Measurements from ENCODE around the gene SHANK2.
"Not testable (repeated sequence)": the region's sequence is repeated elsewhere in the genome, so short reads cannot be mapped to it uniquely, and the experiment has no call there.

The SHANK2 gene

DNA sequence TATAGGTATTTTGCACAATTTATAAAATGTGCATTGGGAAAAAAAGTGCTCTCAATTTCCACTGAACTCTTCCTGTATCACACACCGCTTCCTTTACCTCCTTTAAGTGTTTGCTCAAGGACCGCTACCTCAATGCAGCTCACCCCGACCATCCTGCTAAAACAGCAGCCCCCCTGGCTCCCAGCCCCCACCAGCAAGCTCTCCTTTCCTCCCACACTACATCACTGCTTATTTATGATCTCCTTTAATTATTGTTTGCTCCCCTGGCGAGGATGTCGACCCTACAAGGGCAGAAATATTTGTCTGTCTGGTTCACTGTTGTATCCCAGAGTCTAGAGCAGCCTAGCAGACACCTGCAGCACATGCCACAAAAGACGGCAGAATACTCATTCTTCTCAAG is 10.0 kb downstream of the SHANK2 start:
- no peak overlapping the region for H3K27ac Mint-ChIP-seq
- peaks cover 3% of the 10 kb centered on the region for H3K4me1 Mint-ChIP-seq (ENCODE audit: low read depth)
- H3K36me3 Mint-ChIP-seq (ENCODE audit: low read depth), result no peaks in the 10 kb centered on the region
- H3K27me3 Mint-ChIP-seq (ENCODE audit: low read depth), result peaks cover 5% of the 10 kb centered on the region
- DNase-seq (ENCODE audit: low spot score), result no peak
- no peaks in the 10 kb centered on the region for H3K9me3 Mint-ChIP-seq
- H3K4me3 Mint-ChIP-seq, result no peak overlapping the region

DNA sequence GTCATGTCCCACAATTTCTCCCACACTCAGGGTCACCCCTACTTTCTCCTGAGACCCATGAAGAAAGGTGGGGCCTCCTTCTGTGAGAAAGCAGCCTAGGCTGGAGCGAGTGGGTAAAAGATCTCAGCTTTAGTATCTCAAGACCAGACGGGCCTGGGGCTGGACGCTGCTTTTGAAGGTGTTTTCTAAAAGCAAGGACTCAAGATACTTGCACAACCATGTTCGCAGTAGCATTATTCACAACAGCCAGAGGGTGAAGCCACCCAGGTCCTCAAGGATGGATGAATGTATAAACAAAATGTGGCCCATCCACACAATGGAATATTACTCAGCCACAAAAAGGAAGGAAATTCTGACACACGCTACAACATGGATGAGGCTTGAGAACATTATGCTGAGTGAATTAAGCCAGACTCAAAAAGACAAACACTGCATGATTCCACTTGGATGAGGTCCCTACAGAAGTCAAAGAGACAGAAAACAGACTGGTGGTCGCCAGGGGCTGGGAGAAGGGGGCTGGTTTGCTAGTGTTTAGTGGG is 10.6 kb downstream of the SHANK2 start:
- Mint-ChIP-seq H3K4me1 (ENCODE audit: low read depth) (peaks cover 3% of the 10 kb centered on the region), H3K9me3 (no peaks in the 10 kb centered on the region), H3K27me3 (ENCODE audit: low read depth) (peaks cover 5% of the 10 kb centered on the region), H3K4me3 (no peak overlapping the region), H3K27ac (no peak overlapping the region), H3K36me3 (ENCODE audit: low read depth) (no peaks in the 10 kb centered on the region)
- DNase-seq (ENCODE audit: low spot score), result no peak

- peaks cover 3% of the 10 kb centered on the region for H3K4me1 Mint-ChIP-seq (ENCODE audit: low read depth)
- H3K4me3 Mint-ChIP-seq, result no peak overlapping the region
- DNase-seq (ENCODE audit: low spot score), result no peak
- H3K27me3 Mint-ChIP-seq (ENCODE audit: low read depth), result peaks cover 5% of the 10 kb centered on the region
- H3K9me3 Mint-ChIP-seq, result no peaks in the 10 kb centered on the region
- H3K27ac Mint-ChIP-seq, result no peak overlapping the region
- no peaks in the 10 kb centered on the region for H3K36me3 Mint-ChIP-seq (ENCODE audit: low read depth)
These were observed 11.3 kb downstream of the SHANK2 start for GRCh38 chr11:71240865-71241691.

- H3K27me3 Mint-ChIP-seq (ENCODE audit: low read depth), result peaks cover 5% of the 10 kb centered on the region
- no peak overlapping the region for H3K27ac Mint-ChIP-seq
- H3K36me3 Mint-ChIP-seq (ENCODE audit: low read depth), result no peaks in the 10 kb centered on the region
- peaks cover 3% of the 10 kb centered on the region for H3K4me1 Mint-ChIP-seq (ENCODE audit: low read depth)
- DNase-seq (ENCODE audit: low spot score), result no peak
- no peak overlapping the region for H3K4me3 Mint-ChIP-seq
- no peaks in the 10 kb centered on the region for H3K9me3 Mint-ChIP-seq
These were observed 12.2 kb downstream of the SHANK2 start for GRCh38 chr11:71240061-71240690.

GRCh38 chr11:71239581-71239980 is 12.8 kb downstream of the SHANK2 start:
- H3K9me3 Mint-ChIP-seq, result no peaks in the 10 kb centered on the region
- H3K27ac Mint-ChIP-seq, result no peak overlapping the region
- H3K27me3 Mint-ChIP-seq (ENCODE audit: low read depth), result peaks cover 5% of the 10 kb centered on the region
- H3K4me3 Mint-ChIP-seq, result no peak overlapping the region
- no peaks in the 10 kb centered on the region for H3K36me3 Mint-ChIP-seq (ENCODE audit: low read depth)
- H3K4me1 Mint-ChIP-seq (ENCODE audit: low read depth), result peaks cover 3% of the 10 kb centered on the region
- no peak for DNase-seq (ENCODE audit: low spot score)

DNA sequence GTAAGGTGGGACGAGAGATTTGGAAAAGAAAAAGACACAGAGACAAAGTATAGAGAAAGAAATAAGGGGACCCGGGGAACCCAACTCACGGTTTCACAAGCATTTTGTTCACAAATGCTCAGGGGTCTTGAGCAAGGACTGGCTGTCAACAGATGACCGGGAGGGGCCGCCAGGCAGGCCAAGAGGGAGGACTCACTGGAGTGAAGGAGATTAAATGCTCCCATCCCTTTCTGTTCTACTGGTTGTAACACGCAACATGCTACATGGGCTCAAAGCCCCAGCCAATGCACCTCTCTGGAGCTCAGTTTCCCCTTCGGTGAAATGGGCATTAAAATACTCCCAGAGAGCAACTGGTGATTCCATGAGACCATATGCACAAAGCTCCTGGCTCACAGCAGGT is 13.4 kb downstream of the SHANK2 start:
- Mint-ChIP-seq H3K27me3 (ENCODE audit: low read depth) (peaks cover 5% of the 10 kb centered on the region), H3K4me3 (no peak overlapping the region), H3K4me1 (ENCODE audit: low read depth) (peaks cover 3% of the 10 kb centered on the region), H3K9me3 (no peaks in the 10 kb centered on the region), H3K36me3 (ENCODE audit: low read depth) (no peaks in the 10 kb centered on the region), H3K27ac (no peak overlapping the region)
- no peak for DNase-seq (ENCODE audit: low spot score)

GRCh38 chr11:71238285-71238875 is 14.0 kb downstream of the SHANK2 start:
- Mint-ChIP-seq H3K9me3 (no peaks in the 10 kb centered on the region), H3K27me3 (ENCODE audit: low read depth) (peaks cover 5% of the 10 kb centered on the region), H3K4me1 (ENCODE audit: low read depth) (peaks cover 3% of the 10 kb centered on the region), H3K27ac (no peak overlapping the region), H3K4me3 (no peak overlapping the region), H3K36me3 (ENCODE audit: low read depth) (no peaks in the 10 kb centered on the region)
- no peak for DNase-seq (ENCODE audit: low spot score)

DNA sequence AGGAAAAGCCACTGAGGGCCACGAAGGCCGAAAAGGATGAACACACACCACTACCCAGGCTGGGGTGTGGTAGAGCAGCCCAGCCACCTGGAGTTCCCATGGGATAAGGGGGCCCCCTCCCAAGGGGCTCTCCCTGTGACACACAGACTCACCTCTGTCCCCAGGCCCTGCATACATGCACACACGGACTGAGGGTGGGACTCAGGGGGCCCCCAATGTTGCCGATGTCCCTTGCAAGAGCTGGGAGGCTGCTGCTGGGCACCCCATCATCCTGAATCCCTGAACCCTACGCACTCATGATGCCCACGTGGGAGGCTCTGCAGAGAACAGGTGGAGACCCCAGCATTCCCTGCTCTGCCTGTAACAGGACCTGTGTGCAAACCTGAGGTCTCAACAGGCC is 14.5 kb downstream of the SHANK2 start:
- no peak overlapping the region for H3K27ac Mint-ChIP-seq
- no peak overlapping the region for H3K4me3 Mint-ChIP-seq
- H3K4me1 Mint-ChIP-seq (ENCODE audit: low read depth), result peaks cover 3% of the 10 kb centered on the region
- H3K27me3 Mint-ChIP-seq (ENCODE audit: low read depth), result peaks cover 3% of the 10 kb centered on the region
- no peak for DNase-seq (ENCODE audit: low spot score)
- no peaks in the 10 kb centered on the region for H3K9me3 Mint-ChIP-seq
- no peaks in the 10 kb centered on the region for H3K36me3 Mint-ChIP-seq (ENCODE audit: low read depth)

DNA sequence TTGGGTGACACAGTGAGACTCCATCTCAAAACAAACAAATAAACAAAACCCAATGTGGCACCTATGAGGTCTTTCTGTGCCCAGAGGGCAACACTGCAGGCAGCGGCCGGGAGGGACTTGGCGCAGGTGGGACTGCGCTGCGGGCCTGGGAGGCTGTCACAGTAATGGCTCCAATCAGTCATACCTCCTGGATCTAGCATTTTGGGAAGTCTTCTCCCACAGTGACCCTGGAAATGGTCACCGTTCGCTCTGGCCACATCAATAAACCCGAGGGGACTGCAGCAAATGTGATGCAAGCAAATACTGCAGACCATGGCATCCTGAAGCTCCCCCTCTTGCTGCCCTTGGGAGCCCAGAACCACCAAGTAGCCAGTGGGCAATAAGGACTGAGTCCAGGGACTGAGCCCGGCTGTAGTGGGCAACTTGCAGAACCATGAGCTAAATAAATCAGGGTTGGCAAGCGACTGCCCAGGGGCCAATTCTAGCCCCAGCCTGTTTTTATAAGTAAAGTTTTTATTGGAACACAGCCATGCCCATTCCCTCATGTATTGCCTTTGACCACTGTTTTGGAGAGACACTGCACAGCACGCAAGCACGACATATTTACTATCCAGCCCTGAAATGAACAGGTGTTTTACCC is 15.4 kb downstream of the SHANK2 start:
- peaks cover 3% of the 10 kb centered on the region for H3K27me3 Mint-ChIP-seq (ENCODE audit: low read depth)
- H3K4me3 Mint-ChIP-seq, result no peak overlapping the region
- H3K9me3 Mint-ChIP-seq, result no peaks in the 10 kb centered on the region
- no peaks in the 10 kb centered on the region for H3K36me3 Mint-ChIP-seq (ENCODE audit: low read depth)
- H3K27ac Mint-ChIP-seq, result no peak overlapping the region
- DNase-seq (ENCODE audit: low spot score), result no peak
- H3K4me1 Mint-ChIP-seq (ENCODE audit: low read depth), result peaks cover 3% of the 10 kb centered on the region

GRCh38 chr11:71235719-71236118 is 16.7 kb downstream of the SHANK2 start:
- no peak for DNase-seq (ENCODE audit: low spot score)
- no peak overlapping the region for H3K4me3 Mint-ChIP-seq
- no peaks in the 10 kb centered on the region for H3K4me1 Mint-ChIP-seq (ENCODE audit: low read depth)
- H3K9me3 Mint-ChIP-seq, result no peaks in the 10 kb centered on the region
- H3K36me3 Mint-ChIP-seq (ENCODE audit: low read depth), result no peaks in the 10 kb centered on the region
- H3K27ac Mint-ChIP-seq, result no peak overlapping the region
- H3K27me3 Mint-ChIP-seq (ENCODE audit: low read depth), result no peaks in the 10 kb centered on the region

DNA sequence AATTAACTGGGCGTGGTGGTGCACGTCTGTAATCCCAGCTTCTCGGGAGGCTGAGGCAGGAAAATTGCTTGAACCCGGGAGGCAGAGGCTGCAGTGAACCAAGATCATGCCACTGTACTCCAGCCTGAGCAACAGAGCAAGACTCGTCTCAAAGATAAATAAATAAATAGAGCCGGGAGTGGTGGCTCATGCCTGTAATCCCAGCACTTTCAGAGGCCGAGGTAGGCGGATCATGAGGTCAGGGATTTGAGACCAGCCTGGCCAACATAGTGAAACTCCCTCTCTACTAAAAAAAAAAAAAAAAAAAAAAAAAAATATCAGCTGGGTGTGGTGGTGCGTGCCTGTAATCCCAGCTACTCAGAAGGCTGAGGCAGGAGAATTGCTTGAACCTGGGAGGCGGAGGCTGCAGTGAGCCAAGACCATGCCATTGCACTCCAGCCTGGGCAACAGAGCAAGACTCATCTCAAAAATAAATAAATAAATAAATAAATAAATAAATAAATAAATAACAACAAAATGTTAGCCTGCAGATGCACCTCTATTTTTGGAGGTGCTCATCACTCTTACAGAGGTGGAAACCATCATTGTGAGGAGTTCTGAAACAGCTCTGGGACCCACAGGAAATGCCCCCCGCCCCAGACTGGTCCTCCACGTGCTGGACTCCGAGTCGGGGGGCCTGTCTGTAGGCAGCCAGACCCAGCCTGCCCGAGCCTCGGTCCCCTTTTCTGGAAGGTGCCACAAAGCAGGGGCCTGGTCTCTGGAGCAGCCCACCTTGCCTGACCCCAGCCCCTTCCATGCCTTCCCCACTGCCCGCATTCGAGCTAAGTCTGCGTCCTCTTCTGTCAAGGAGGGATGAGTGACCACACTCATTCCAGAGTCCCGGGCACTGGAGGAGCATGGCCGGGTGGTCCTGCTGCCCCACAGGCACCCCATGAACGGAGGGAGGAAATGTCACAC is 18.2 kb downstream of the SHANK2 start:
- not testable (repeated sequence) for H3K4me3 Mint-ChIP-seq; H3K27me3 Mint-ChIP-seq (ENCODE audit: low read depth); H3K9me3 Mint-ChIP-seq

GRCh38 chr11:71232364-71232763 is 20.0 kb downstream of the SHANK2 start:
- DNase-seq (ENCODE audit: low spot score), result no peak
- Mint-ChIP-seq H3K36me3 (ENCODE audit: low read depth) (no peaks in the 10 kb centered on the region), H3K27me3 (ENCODE audit: low read depth) (no peaks in the 10 kb centered on the region), H3K4me3 (no peak overlapping the region), H3K27ac (no peak overlapping the region), H3K4me1 (ENCODE audit: low read depth) (no peaks in the 10 kb centered on the region), H3K9me3 (peaks cover 8% of the 10 kb centered on the region)

More for the DNA sequence above, 18.2 kb downstream of the SHANK2 start:
- not testable (repeated sequence) for H3K27ac Mint-ChIP-seq; H3K36me3 Mint-ChIP-seq (ENCODE audit: low read depth); H3K4me1 Mint-ChIP-seq (ENCODE audit: low read depth); DNase-seq (ENCODE audit: low spot score)

GRCh38 chr11:71228961-71229360 is 23.4 kb downstream of the SHANK2 start:
- no peak overlapping the region for H3K27ac Mint-ChIP-seq
- H3K36me3 Mint-ChIP-seq (ENCODE audit: low read depth), result no peaks in the 10 kb centered on the region
- H3K4me1 Mint-ChIP-seq (ENCODE audit: low read depth), result no peaks in the 10 kb centered on the region
- DNase-seq (ENCODE audit: low spot score), result no peak
- no peak overlapping the region for H3K4me3 Mint-ChIP-seq
- H3K9me3 Mint-ChIP-seq, result peaks cover 25% of the 10 kb centered on the region
- H3K27me3 Mint-ChIP-seq (ENCODE audit: low read depth), result no peaks in the 10 kb centered on the region
